DOHH2 (cell line): ENCODE measurements around the gene ZFAND3.
A peak's percentile ranks its signal among the peaks of the same experiment; 100 is the strongest.

ENCODE experiments used
- H3F3A ChIP-seq: fragments of 200-600 bp; sonication (generic), shearing (Covaris generic); 2 replicates; pipeline ENCODE4 v1.6.0; 2016; ENCODE audit warnings: antibody characterized with exemption, mild to moderate bottlenecking; ENCODE audit not compliant: control insufficient read depth, insufficient read depth
- H3K27ac ChIP-seq: fragments of 200-600 bp; sonication (generic); 2 replicates; pipeline ENCODE4 v1.5.1; 2014; ENCODE audit warnings: low read depth, mild to moderate bottlenecking, low read length, moderate library complexity
- H3K27me3 ChIP-seq: fragments of 200-600 bp; sonication (generic); 2 replicates; pipeline ENCODE4 v1.6.1; 2014; ENCODE audit warnings: mild to moderate bottlenecking, low read length, mixed read lengths; ENCODE audit not compliant: control insufficient read depth
- H3K36me3 ChIP-seq: fragments of 200-600 bp; sonication (generic); 2 replicates; pipeline ENCODE4 v1.6.1; 2014; ENCODE audit warnings: mild to moderate bottlenecking, low read length, moderate library complexity, mixed read lengths; ENCODE audit not compliant: control insufficient read depth
- H3K4me1 ChIP-seq: fragments of 200-600 bp; sonication (generic); 2 replicates; pipeline ENCODE4 v1.6.1; 2014; ENCODE audit warnings: mild to moderate bottlenecking, low read length, mixed read lengths; ENCODE audit not compliant: control insufficient read depth
- H3K4me2 ChIP-seq: fragments of 200-600 bp; sonication (generic); 2 replicates; pipeline ENCODE4 v1.6.0; 2014; ENCODE audit warnings: mild to moderate bottlenecking, low read length, moderate library complexity
- H3K4me3 ChIP-seq: fragments of 200-600 bp; sonication (generic); 2 replicates; pipeline ENCODE4 v1.5.1; 2014; ENCODE audit warnings: mild to moderate bottlenecking, low read length, mixed read lengths
- H3K79me2 ChIP-seq: fragments of 200-600 bp; sonication (generic); 2 replicates; pipeline ENCODE4 v1.6.1; 2014; ENCODE audit warnings: mild to moderate bottlenecking, low read length, mixed read lengths; ENCODE audit not compliant: control insufficient read depth
- H3K9me2 ChIP-seq: fragments of 200-600 bp; sonication (generic); replicated peaks from 2 replicates; pipeline ENCODE4 v1.6.1; 2014; ENCODE audit warnings: mild to moderate bottlenecking, low read length, mixed read lengths; ENCODE audit not compliant: control insufficient read depth
- H3K9me3 ChIP-seq: fragments of 200-600 bp; sonication (generic); 2 replicates; pipeline ENCODE4 v1.6.1; 2014; ENCODE audit warnings: antibody characterized with exemption, low read length, mixed read lengths; ENCODE audit not compliant: control insufficient read depth, insufficient read depth
- H4K20me1 ChIP-seq: fragments of 200-600 bp; sonication (generic); 2 replicates; pipeline ENCODE4 v1.6.0; 2014; ENCODE audit warnings: low read depth, mild to moderate bottlenecking, antibody characterized with exemption, low read length, moderate library complexity; ENCODE audit not compliant: control insufficient read depth, insufficient read depth
- EZH2phosphoT487 ChIP-seq: fragments of 200-600 bp; sonication (generic); IDR thresholded peaks from 2 replicates; pipeline ENCODE4 v1.6.1; 2017; ENCODE audit warnings: borderline replicate concordance, mild to moderate bottlenecking, antibody characterized with exemption, low read length, moderate library complexity, mixed read lengths
- TF ChIP-seq, protein P1 (sequence below): fragments of 200-600 bp; sonication (generic); IDR thresholded peaks from one replicate; pipeline ENCODE4 v1.5.1; 2014; ENCODE audit warnings: antibody characterized with exemption, mild to moderate bottlenecking, low read depth, low read length; ENCODE audit not compliant: poor library complexity, severe bottlenecking

The ZFAND3 gene

DNA sequence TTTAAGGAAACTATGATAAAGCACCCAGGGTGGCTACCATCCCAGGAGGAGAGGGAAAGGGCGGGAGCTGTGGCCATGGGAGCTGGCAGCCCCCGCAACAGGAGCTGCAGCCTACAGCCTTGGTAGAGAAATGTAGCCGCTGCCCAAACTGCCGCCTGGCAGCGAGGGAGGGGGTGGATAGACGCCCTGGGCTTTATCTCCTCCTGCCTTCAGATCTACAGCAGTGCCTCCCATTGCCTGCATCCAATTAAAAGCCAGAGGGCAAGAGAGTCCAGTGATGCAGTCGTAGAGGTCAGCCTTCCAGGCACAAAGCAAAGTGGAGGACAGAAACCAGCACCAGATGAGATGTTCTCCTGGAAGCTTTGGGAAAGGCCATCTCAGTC is 35.0 kb upstream of the ZFAND3 start:
- Histone ChIP-seq H3K27me3 (peaks cover 24% of the 10 kb centered on the region), H4K20me1 (no peaks in the 10 kb centered on the region), H3K9me2 (no peaks in the 10 kb centered on the region), H3K36me3 (no peaks in the 10 kb centered on the region), H3K4me3 (no peak overlapping the region), H3F3A (no peaks in the 10 kb centered on the region), H3K4me1 (peaks cover 14% of the 10 kb centered on the region), H3K4me2 (peak overlapping the region; percentile 67), H3K79me2 (no peaks in the 10 kb centered on the region), H3K9me3 (no peaks in the 10 kb centered on the region), H3K27ac (no peak overlapping the region)
- TF ChIP-seq EZH2phosphoT487: no peak
- TF ChIP-seq, protein P1, sequence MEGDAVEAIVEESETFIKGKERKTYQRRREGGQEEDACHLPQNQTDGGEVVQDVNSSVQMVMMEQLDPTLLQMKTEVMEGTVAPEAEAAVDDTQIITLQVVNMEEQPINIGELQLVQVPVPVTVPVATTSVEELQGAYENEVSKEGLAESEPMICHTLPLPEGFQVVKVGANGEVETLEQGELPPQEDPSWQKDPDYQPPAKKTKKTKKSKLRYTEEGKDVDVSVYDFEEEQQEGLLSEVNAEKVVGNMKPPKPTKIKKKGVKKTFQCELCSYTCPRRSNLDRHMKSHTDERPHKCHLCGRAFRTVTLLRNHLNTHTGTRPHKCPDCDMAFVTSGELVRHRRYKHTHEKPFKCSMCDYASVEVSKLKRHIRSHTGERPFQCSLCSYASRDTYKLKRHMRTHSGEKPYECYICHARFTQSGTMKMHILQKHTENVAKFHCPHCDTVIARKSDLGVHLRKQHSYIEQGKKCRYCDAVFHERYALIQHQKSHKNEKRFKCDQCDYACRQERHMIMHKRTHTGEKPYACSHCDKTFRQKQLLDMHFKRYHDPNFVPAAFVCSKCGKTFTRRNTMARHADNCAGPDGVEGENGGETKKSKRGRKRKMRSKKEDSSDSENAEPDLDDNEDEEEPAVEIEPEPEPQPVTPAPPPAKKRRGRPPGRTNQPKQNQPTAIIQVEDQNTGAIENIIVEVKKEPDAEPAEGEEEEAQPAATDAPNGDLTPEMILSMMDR: no peak

DNA sequence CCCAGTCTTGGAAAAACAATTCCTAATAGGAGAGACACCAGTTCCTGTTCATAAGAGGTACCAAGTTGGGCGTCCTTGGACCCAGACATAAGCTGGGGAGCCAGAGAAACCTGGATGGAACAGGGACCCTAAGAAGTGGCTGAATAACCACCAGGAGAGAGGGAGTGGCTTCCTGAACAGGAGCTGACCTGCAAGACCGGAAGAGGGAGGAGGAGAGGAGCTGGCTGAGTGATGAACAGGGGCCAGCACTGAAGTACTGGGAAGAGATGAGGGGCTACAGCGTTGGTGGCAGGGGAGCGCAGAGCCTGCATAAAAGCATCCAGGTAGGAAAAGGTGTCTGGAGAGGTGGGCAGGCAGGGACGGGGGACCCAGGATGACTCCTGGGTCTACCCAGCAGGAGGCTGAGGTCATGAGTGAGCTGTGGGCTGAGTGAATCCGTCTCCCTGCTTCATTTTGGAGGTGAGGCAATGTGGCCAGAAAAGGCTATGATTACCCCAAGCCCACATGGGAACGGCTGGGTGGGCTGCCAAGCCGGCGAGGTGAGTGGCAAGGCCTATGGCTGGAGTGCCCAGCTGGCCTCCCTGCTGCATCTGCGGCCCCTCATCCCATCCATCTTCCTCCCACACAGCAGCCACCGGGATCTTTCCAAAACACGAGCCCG is 34.4 kb upstream of the ZFAND3 start:
- no peaks in the 10 kb centered on the region for H3K36me3 ChIP-seq
- no peaks in the 10 kb centered on the region for H3K9me3 ChIP-seq
- H3K4me3 ChIP-seq: no peak overlapping the region
- no peaks in the 10 kb centered on the region for H3K79me2 ChIP-seq
- peaks cover 14% of the 10 kb centered on the region for H3K4me1 ChIP-seq
- no peak overlapping the region for H3K4me2 ChIP-seq
- H3K27ac ChIP-seq: no peak overlapping the region
- no peaks in the 10 kb centered on the region for H3K9me2 ChIP-seq
- no peaks in the 10 kb centered on the region for H4K20me1 ChIP-seq
- H3F3A ChIP-seq: no peaks in the 10 kb centered on the region
- TF ChIP-seq, protein P1: no peak
- no peak for TF ChIP-seq EZH2phosphoT487
- peaks cover 24% of the 10 kb centered on the region for H3K27me3 ChIP-seq

DNA sequence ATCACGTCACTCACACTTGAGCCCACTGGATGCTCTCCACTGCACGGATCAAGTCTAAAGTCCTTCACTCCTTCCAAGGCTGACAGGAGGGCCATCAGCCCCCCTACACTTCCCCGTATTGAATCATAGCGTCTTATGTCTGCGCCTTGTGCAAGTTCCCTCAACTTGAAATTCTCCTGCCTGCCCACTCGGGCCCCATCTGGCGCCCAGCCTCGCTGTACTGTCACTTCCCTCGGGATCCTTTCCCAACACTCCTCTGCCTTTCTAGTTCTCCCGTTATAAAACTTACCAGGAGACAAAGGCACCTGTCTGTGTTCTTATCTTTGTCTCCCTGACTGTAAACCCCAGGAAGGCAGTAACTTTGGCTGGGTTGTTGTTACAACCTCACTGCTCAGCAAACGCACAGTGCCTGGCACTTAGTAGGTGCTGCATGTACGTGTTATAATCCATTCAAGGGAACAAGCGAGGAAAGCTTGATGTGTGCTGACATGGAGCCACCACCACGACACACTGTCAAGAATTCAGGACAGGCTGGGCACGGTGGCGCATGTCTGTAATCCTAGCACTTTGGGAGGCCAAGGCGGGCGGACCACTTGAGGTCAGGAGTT is 33.8 kb upstream of the ZFAND3 start:
- H3F3A ChIP-seq: no peaks in the 10 kb centered on the region
- no peaks in the 10 kb centered on the region for H3K9me2 ChIP-seq
- TF ChIP-seq, protein P1: no peak
- TF ChIP-seq EZH2phosphoT487: no peak
- H3K36me3 ChIP-seq: no peaks in the 10 kb centered on the region
- H3K79me2 ChIP-seq: no peaks in the 10 kb centered on the region
- H4K20me1 ChIP-seq: no peaks in the 10 kb centered on the region
- no peak overlapping the region for H3K4me3 ChIP-seq
- peaks cover 14% of the 10 kb centered on the region for H3K4me1 ChIP-seq
- no peaks in the 10 kb centered on the region for H3K9me3 ChIP-seq
- H3K4me2 ChIP-seq: no peak overlapping the region
- peaks cover 24% of the 10 kb centered on the region for H3K27me3 ChIP-seq
- H3K27ac ChIP-seq: no peak overlapping the region
